Measurements from ENCODE around the gene FIBCD1.

The FIBCD1 gene

GRCh38 chr9:130874783-130875182 is 64.3 kb downstream of the FIBCD1 start:
- no peak for DNase-seq

- DNase-seq = no peak
Observed at GRCh38 chr9:130873966-130874365, 65.1 kb downstream of the FIBCD1 start.

GRCh38 chr9:130872912-130873503 is 66.0 kb downstream of the FIBCD1 start:
- DNase-seq = no peak

- no peak for DNase-seq
Observed at GRCh38 chr9:130872508-130872907, 66.5 kb downstream of the FIBCD1 start.

- no peak for DNase-seq
Observed at GRCh38 chr9:130872093-130872492, 67.0 kb downstream of the FIBCD1 start.

GRCh38 chr9:130871395-130872062 is 67.5 kb downstream of the FIBCD1 start:
- no peak for DNase-seq

GRCh38 chr9:130870491-130871381 is 68.3 kb downstream of the FIBCD1 start:
- DNase-seq = no peak

- no peak for DNase-seq
Observed at GRCh38 chr9:130869250-130869649, 69.8 kb downstream of the FIBCD1 start.

GRCh38 chr9:130868230-130868629 is 70.8 kb downstream of the FIBCD1 start:
- DNase-seq = no peak

GRCh38 chr9:130867556-130867955 is 71.5 kb downstream of the FIBCD1 start:
- no peak for DNase-seq

GRCh38 chr9:130866474-130866965 is 72.5 kb downstream of the FIBCD1 start:
- peak; percentile 52 to 61 for DNase-seq

GRCh38 chr9:130865921-130866320 is 73.1 kb downstream of the FIBCD1 start:
- DNase-seq = no peak

GRCh38 chr9:130864541-130864940 is 74.5 kb downstream of the FIBCD1 start:
- no peak for DNase-seq

- DNase-seq = no peak
Observed at GRCh38 chr9:130862747-130863146, 76.3 kb downstream of the FIBCD1 start.

- DNase-seq = no peak
Observed at GRCh38 chr9:130862217-130862616, 76.8 kb downstream of the FIBCD1 start.

- DNase-seq = no peak
Observed at GRCh38 chr9:130861372-130862180, 77.5 kb downstream of the FIBCD1 start.

GRCh38 chr9:130860458-130861316 is 78.4 kb downstream of the FIBCD1 start:
- DNase-seq = no peak

- DNase-seq = no peak
Observed at GRCh38 chr9:130858739-130859705, 80.0 kb downstream of the FIBCD1 start.

GRCh38 chr9:130857864-130858738 is 80.9 kb downstream of the FIBCD1 start:
- no peak for DNase-seq

All from stimulated activated CD4-positive, alpha-beta T cell treated with anti-CD3 and anti-CD28 coated beads, Interleukin-2, amount 100 ng/mL, for 48 hours (primary cell).